ENCODE measurements around the gene MLXIPL.

DNA sequence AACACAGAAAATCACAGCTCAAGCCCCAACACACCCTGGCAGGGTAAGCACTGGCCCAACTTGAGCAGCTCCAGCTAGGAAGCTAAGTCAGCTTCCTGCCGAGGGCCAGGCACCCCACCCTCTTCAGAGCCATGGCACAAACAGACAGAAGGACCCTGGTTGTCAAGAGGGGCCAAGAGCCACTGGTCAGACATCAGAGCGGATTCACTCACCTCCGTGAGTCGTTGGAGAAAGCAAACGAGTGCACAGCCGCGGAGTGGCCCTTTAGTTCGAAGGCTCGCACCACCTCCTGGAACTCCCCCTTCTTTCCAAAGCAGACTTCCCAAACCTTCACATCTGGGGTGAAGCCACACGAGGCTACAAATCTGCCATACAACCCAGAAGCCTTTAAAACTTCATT is 53.3 kb downstream of the MLXIPL start:
- TF ChIP-seq, protein P1, sequence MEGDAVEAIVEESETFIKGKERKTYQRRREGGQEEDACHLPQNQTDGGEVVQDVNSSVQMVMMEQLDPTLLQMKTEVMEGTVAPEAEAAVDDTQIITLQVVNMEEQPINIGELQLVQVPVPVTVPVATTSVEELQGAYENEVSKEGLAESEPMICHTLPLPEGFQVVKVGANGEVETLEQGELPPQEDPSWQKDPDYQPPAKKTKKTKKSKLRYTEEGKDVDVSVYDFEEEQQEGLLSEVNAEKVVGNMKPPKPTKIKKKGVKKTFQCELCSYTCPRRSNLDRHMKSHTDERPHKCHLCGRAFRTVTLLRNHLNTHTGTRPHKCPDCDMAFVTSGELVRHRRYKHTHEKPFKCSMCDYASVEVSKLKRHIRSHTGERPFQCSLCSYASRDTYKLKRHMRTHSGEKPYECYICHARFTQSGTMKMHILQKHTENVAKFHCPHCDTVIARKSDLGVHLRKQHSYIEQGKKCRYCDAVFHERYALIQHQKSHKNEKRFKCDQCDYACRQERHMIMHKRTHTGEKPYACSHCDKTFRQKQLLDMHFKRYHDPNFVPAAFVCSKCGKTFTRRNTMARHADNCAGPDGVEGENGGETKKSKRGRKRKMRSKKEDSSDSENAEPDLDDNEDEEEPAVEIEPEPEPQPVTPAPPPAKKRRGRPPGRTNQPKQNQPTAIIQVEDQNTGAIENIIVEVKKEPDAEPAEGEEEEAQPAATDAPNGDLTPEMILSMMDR (IDR thresholded peaks at IDR 0.05; ENCODE audit: low read depth, low read length): no peak
- no peak for TF ChIP-seq POLR2A (IDR thresholded peaks at IDR 0.05; ENCODE audit: extremely low read depth, insufficient read length)

Measured in NB4 (cell line).